Activated naive CD4-positive, alpha-beta T cell treated with anti-CD3 and anti-CD28 coated beads, Interleukin-2, amount 50 U/mL, for 72 hours (primary cell): ENCODE data around the gene ATOSB. TPM values are rescaled to one million over a fixed set of nuclear protein-coding genes. Genes with fewer than 3 reads are reported as not detected.
"Not testable (repeated sequence)": the region's sequence is repeated elsewhere in the genome, so short reads cannot be mapped to it uniquely, and the experiment has no call there.

Source experiments
- ATAC-seq, 2 donors: fragments of 150-1000 bp; cut with Tn5 transposase; 2 replicates each; pipeline ENCODE4 v1.10.0; 2021; ENCODE audit warnings: mild to moderate bottlenecking in 2 of 2, moderate library complexity in 2 of 2
- DNase-seq, 2 donors: peaks; one replicate each; pipeline ENCODE4 v3.0.0; 2021 to 2022; ENCODE audit warnings: low spot score in 2 of 2
- H3K27ac Mint-ChIP-seq, 2 donors: one replicate each; pipeline ENCODE4 v1.8.0; 2022; ENCODE audit warnings: mild to moderate bottlenecking in 2 of 2, mixed read lengths in 2 of 2
- H3K36me3 Mint-ChIP-seq, 2 donors: one replicate each; pipeline ENCODE4 v1.8.0; 2022; ENCODE audit warnings: mixed read lengths in 2 of 2
- H3K9me3 Mint-ChIP-seq, 2 donors: one replicate each; pipeline ENCODE4 v1.8.0; 2022; ENCODE audit warnings: mixed read lengths in 2 of 2
- total RNA-seq, 2 donors: library from RNA; stranded (reverse); gene quantifications; one replicate each; pipeline ENCODE4 v1.2.3, GENCODE V29; 2022

ATOSB gene
- total RNA-seq = 10 to 100 TPM in 1 of 2 donors, 1 to 10 TPM in 1; 6.9 to 19.9 TPM

- Mint-ChIP-seq H3K9me3 (no peaks in the 10 kb centered on the region), H3K27ac (peak within 1 kb of the TSS; percentile 80 to 92), H3K36me3 (peaks cover 0 to 5% of the 10 kb centered on the region in 2 donors)
- peak; percentile 64 to 75 for ATAC-seq
- peak; percentile 87 to 90 for DNase-seq
These were observed at the start of gene ATOSB for GRCh38 chr9:35115680-35116538. Gene ATOSB (minus strand): TSS chr9:35115862. CDS start chr9:35108274, 7,588 bp downstream.

GRCh38 chr9:35164711-35165110 is 49.0 kb upstream of the ATOSB start:
- H3K36me3 Mint-ChIP-seq = peaks cover 0 to 4% of the 10 kb centered on the region in 2 donors
- H3K9me3 Mint-ChIP-seq = no peaks in the 10 kb centered on the region
- no peak for DNase-seq
- no peak for ATAC-seq
- no peak overlapping the region for H3K27ac Mint-ChIP-seq

GRCh38 chr9:35163413-35163812 is 47.8 kb upstream of the ATOSB start:
- no peak overlapping the region for H3K27ac Mint-ChIP-seq

GRCh38 chr9:35162605-35163315 is 47.1 kb upstream of the ATOSB start:
- no peaks in the 10 kb centered on the region for H3K9me3 Mint-ChIP-seq
- peaks cover 0 to 4% of the 10 kb centered on the region in 2 donors for H3K36me3 Mint-ChIP-seq
- no peak for ATAC-seq

More at GRCh38 chr9:35163413-35163812, 47.8 kb upstream of the ATOSB start:
- no peaks in the 10 kb centered on the region for H3K9me3 Mint-ChIP-seq
- no peak for DNase-seq
- no peak for ATAC-seq
- peaks cover 0 to 4% of the 10 kb centered on the region in 2 donors for H3K36me3 Mint-ChIP-seq

GRCh38 chr9:35161713-35162604 is 46.3 kb upstream of the ATOSB start, which contains the start of gene UNC13B:
Gene UNC13B (plus strand): TSS chr9:35162009. CDS start chr9:35162284, 275 bp downstream.
- DNase-seq = peak; percentile 73 to 82
- ATAC-seq = peak; percentile 91 to 95
- Mint-ChIP-seq H3K27ac (peak within 1 kb of the TSS in 1 of 2 donors; percentile 42), H3K9me3 (no peaks in the 10 kb centered on the region), H3K36me3 (peaks cover 0 to 4% of the 10 kb centered on the region in 2 donors)

More at GRCh38 chr9:35162605-35163315, 47.1 kb upstream of the ATOSB start:
- peak overlapping the region in 1 of 2 donors; percentile 42 for H3K27ac Mint-ChIP-seq
- no peak for DNase-seq

- H3K9me3 Mint-ChIP-seq = no peaks in the 10 kb centered on the region
- no peak overlapping the region for H3K27ac Mint-ChIP-seq
- DNase-seq (no peak), ATAC-seq (no peak)
- peaks cover 0 to 4% of the 10 kb centered on the region in 2 donors for H3K36me3 Mint-ChIP-seq
These were observed 43.0 kb upstream of the ATOSB start for GRCh38 chr9:35158501-35159280.

- ATAC-seq, DNase-seq, H3K9me3 Mint-ChIP-seq, H3K36me3 Mint-ChIP-seq, H3K27ac Mint-ChIP-seq: not testable (repeated sequence)
These were observed 42.2 kb upstream of the ATOSB start for GRCh38 chr9:35157836-35158235.

GRCh38 chr9:35156781-35157180 is 41.1 kb upstream of the ATOSB start:
- ATAC-seq (no peak), DNase-seq (no peak)
- H3K27ac Mint-ChIP-seq = no peak overlapping the region
- no peaks in the 10 kb centered on the region for H3K36me3 Mint-ChIP-seq
- H3K9me3 Mint-ChIP-seq = no peaks in the 10 kb centered on the region

- Mint-ChIP-seq H3K36me3 (peaks cover 19 to 20% of the 10 kb centered on the region in 2 donors), H3K27ac (no peak overlapping the region), H3K9me3 (peaks cover 19 to 20% of the 10 kb centered on the region in 2 donors)
- ATAC-seq (no peak), DNase-seq (no peak)
These were observed 37.3 kb upstream of the ATOSB start for GRCh38 chr9:35152926-35153325.

- not testable (repeated sequence) for H3K27ac Mint-ChIP-seq, ATAC-seq, DNase-seq
- Mint-ChIP-seq H3K36me3 (peaks cover 25 to 39% of the 10 kb centered on the region in 2 donors), H3K9me3 (peaks cover 26 to 30% of the 10 kb centered on the region in 2 donors)
These were observed 32.4 kb upstream of the ATOSB start for GRCh38 chr9:35147941-35148563.

GRCh38 chr9:35142037-35142436 is 26.4 kb upstream of the ATOSB start:
- Mint-ChIP-seq H3K36me3 (peaks cover 11 to 20% of the 10 kb centered on the region in 2 donors), H3K9me3 (peaks cover 0 to 6% of the 10 kb centered on the region in 2 donors), H3K27ac (no peak overlapping the region)
- DNase-seq = no peak
- no peak for ATAC-seq

- DNase-seq (no peak), ATAC-seq (no peak)
- H3K27ac Mint-ChIP-seq = no peak overlapping the region
- peaks cover 0 to 4% of the 10 kb centered on the region in 2 donors for H3K9me3 Mint-ChIP-seq
- peaks cover 11 to 17% of the 10 kb centered on the region in 2 donors for H3K36me3 Mint-ChIP-seq
These were observed 24.4 kb upstream of the ATOSB start for GRCh38 chr9:35140093-35140492.

- H3K27ac Mint-ChIP-seq = no peak overlapping the region
- DNase-seq (no peak), ATAC-seq (no peak)
- H3K36me3 Mint-ChIP-seq = peaks cover 6 to 10% of the 10 kb centered on the region in 2 donors
- peaks cover 2 to 7% of the 10 kb centered on the region in 2 donors for H3K9me3 Mint-ChIP-seq
These were observed 21.2 kb upstream of the ATOSB start for GRCh38 chr9:35136866-35137265.

- ATAC-seq (no peak), DNase-seq (no peak)
- Mint-ChIP-seq H3K27ac (no peak overlapping the region), H3K36me3 (peaks cover 4 to 11% of the 10 kb centered on the region in 2 donors), H3K9me3 (peaks cover 3 to 9% of the 10 kb centered on the region in 2 donors)
These were observed 20.3 kb upstream of the ATOSB start for GRCh38 chr9:35135988-35136387.

GRCh38 chr9:35134920-35135319 is 19.3 kb upstream of the ATOSB start:
- Mint-ChIP-seq H3K36me3 (peaks cover 0 to 6% of the 10 kb centered on the region in 2 donors), H3K9me3 (peaks cover 3 to 5% of the 10 kb centered on the region in 2 donors), H3K27ac (no peak overlapping the region)
- ATAC-seq = no peak
- DNase-seq = no peak
